ENCODE measurements around the gene RTN1.

Gene RTN1

GRCh38 chr14:59869381-59870255, 958 bp downstream of the RTN1 start:
- TF ChIP-seq GATA1 (IDR thresholded peaks at IDR 0.05; ENCODE audit: low read depth, low read length) = no peak
- TF ChIP-seq POLR2A (IDR thresholded peaks at IDR 0.05; ENCODE audit: low read length) = no peak
- no peak for DNase-seq

DNA sequence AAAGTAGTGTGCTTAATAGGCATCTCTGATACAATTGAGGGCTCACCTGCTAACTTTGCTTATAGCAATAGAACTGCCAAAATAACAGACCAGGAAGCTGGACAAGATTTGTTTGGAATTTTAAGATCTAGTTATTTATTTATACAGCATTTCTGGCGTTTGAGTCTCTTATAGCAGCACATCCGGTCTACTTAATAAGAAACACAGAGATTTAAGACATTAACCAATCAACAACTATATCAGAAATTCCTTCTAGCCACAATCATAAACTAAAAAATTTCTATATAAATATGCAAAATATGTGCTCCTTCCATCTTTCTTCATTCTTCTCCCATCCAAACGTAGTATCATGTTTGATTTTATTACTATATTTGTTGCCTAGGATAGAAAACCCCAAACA, 2.6 kb downstream of the RTN1 start:
- DNase-seq = no peak
- TF ChIP-seq GATA1 (IDR thresholded peaks at IDR 0.05; ENCODE audit: low read depth, low read length) (no peak), POLR2A (IDR thresholded peaks at IDR 0.05; ENCODE audit: low read length) (no peak)

GRCh38 chr14:59863806-59864525, 6.6 kb downstream of the RTN1 start:
- no peak for DNase-seq
- TF ChIP-seq GATA1 (IDR thresholded peaks at IDR 0.05; ENCODE audit: low read depth, low read length) (no peak), POLR2A (IDR thresholded peaks at IDR 0.05; ENCODE audit: low read length) (no peak)

GRCh38 chr14:59857328-59857727, 13.2 kb downstream of the RTN1 start:
- no peak for DNase-seq
- TF ChIP-seq POLR2A (IDR thresholded peaks at IDR 0.05; ENCODE audit: low read length) = no peak
- TF ChIP-seq GATA1 (IDR thresholded peaks at IDR 0.05; ENCODE audit: low read depth, low read length) = no peak

DNA sequence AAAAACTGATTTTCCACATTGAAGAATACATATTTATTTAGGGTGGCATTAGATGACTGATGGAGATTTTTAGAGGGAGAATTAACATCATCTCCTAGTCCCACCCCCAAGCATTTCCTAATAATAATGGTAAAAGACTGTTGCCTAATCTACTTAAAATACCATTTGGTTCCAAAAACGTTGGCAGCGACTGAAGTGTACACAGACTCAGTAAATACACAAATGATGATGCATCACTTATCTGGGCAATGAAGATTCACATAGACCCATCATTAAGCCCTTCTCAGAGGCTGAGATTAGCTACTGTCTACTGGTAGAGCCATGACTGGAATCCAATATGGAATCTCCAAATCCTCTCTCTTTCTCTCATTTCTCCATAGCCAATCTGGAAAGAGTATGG, 18.2 kb downstream of the RTN1 start:
- DNase-seq = no peak
- TF ChIP-seq POLR2A (IDR thresholded peaks at IDR 0.05; ENCODE audit: low read length) = no peak
- TF ChIP-seq GATA1 (IDR thresholded peaks at IDR 0.05; ENCODE audit: low read depth, low read length) = no peak

GRCh38 chr14:59850458-59850857, 20.1 kb downstream of the RTN1 start:
- no peak for DNase-seq
- TF ChIP-seq GATA1 (IDR thresholded peaks at IDR 0.05; ENCODE audit: low read depth, low read length) (no peak), POLR2A (IDR thresholded peaks at IDR 0.05; ENCODE audit: low read length) (no peak)

- TF ChIP-seq POLR2A (IDR thresholded peaks at IDR 0.05; ENCODE audit: low read length) = no peak
- TF ChIP-seq GATA1 (IDR thresholded peaks at IDR 0.05; ENCODE audit: low read depth, low read length) = no peak
- DNase-seq = no peak
Observed at GRCh38 chr14:59849411-59850130, 21.0 kb downstream of the RTN1 start.

DNA sequence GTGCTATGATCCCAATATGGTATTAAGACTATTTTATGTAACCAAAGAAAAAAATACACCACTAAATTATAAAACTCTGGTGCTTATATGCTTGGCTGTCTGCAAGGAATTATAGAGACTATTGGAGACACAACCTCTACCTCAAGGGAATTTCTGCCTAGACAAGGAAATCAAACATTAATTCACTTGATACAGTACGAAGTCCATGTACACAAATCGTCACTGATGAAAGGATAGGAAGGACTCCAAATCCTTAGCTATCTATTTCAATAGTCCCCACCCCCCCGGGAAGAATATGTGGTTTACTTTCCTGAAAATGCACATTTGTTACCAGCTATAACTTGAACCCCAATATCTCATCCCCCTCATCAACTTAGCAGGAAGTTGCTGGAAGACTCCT, 21.9 kb downstream of the RTN1 start:
- no peak for DNase-seq
- TF ChIP-seq POLR2A (IDR thresholded peaks at IDR 0.05; ENCODE audit: low read length) (no peak), GATA1 (IDR thresholded peaks at IDR 0.05; ENCODE audit: low read depth, low read length) (no peak)

DNA sequence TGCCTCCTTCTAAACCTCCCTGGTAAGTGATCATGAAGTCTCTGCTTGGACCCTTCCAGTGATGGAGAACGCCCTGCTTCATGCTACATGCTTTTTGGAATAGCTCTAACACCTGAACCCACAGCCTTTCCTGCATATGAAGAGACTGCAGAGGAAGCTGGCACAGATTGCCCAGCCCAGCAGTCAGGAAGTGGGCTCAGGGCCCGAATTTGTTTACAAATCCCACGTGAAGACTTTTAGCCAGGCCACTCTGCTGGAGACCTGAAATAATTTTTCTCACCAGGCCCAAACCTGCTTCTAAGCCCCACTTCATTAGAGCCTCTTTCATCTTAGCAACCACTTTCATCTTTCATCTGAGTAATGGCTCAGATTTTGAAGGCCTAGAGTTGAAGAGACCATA, 22.9 kb downstream of the RTN1 start:
- DNase-seq = no peak
- TF ChIP-seq GATA1 (IDR thresholded peaks at IDR 0.05; ENCODE audit: low read depth, low read length) = no peak
- TF ChIP-seq POLR2A (IDR thresholded peaks at IDR 0.05; ENCODE audit: low read length) = no peak

- no peak for DNase-seq
- TF ChIP-seq POLR2A (IDR thresholded peaks at IDR 0.05; ENCODE audit: low read length) (no peak), GATA1 (IDR thresholded peaks at IDR 0.05; ENCODE audit: low read depth, low read length) (no peak)
Observed at GRCh38 chr14:59846595-59846994, 24.0 kb downstream of the RTN1 start.

GRCh38 chr14:59845245-59845644, 25.3 kb downstream of the RTN1 start:
- no peak for DNase-seq
- TF ChIP-seq GATA1 (IDR thresholded peaks at IDR 0.05; ENCODE audit: low read depth, low read length) = no peak
- TF ChIP-seq POLR2A (IDR thresholded peaks at IDR 0.05; ENCODE audit: low read length) = no peak

- DNase-seq = no peak
- TF ChIP-seq GATA1 (IDR thresholded peaks at IDR 0.05; ENCODE audit: low read depth, low read length) (no peak), POLR2A (IDR thresholded peaks at IDR 0.05; ENCODE audit: low read length) (no peak)
Observed at GRCh38 chr14:59844186-59844812, 26.3 kb downstream of the RTN1 start.

- DNase-seq = no peak
- TF ChIP-seq GATA1 (IDR thresholded peaks at IDR 0.05; ENCODE audit: low read depth, low read length) = no peak
- no peak for TF ChIP-seq POLR2A (IDR thresholded peaks at IDR 0.05; ENCODE audit: low read length)
Observed at GRCh38 chr14:59836116-59836515, 34.5 kb downstream of the RTN1 start.

Measured in erythroblast (primary cell).